PC-9 (cell line): ENCODE measurements around the gene AKR1B15.

Experiments used
- EZH2 ChIP-seq: fragments of 200-600 bp; sonication (generic); IDR thresholded peaks from 2 replicates; pipeline ENCODE4 v1.8.0; 2017; ENCODE audit warnings: antibody characterized with exemption, low read depth
- TF ChIP-seq, protein P1 (sequence below): fragments of 200-600 bp; sonication (generic); conservative IDR thresholded peaks from 2 replicates; pipeline ENCODE4 v1.6.1; 2017; ENCODE audit warnings: mixed run types, antibody characterized with exemption, mild to moderate bottlenecking, moderate library complexity

DNA sequence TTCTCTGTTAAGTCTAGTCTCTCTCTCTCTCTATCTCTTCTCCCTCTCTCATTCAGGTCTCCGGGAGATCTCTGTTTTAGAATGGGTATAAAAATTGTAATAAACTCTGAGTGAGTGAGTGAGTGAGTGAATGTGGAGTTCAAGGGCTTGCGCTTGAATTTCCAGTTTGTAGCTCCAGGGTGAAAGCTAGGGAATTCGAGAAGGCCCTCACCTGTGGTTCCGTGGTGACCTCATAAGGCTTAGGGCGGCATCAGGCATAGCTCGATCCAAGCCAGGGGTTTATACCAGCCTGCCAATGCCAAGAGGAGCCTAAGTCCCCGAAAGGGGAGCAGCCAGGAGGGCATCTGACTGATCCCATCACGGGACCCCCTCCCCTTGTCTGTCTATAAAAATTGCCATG is 456 bp downstream of the AKR1B15 start:
- TF ChIP-seq, protein P1, sequence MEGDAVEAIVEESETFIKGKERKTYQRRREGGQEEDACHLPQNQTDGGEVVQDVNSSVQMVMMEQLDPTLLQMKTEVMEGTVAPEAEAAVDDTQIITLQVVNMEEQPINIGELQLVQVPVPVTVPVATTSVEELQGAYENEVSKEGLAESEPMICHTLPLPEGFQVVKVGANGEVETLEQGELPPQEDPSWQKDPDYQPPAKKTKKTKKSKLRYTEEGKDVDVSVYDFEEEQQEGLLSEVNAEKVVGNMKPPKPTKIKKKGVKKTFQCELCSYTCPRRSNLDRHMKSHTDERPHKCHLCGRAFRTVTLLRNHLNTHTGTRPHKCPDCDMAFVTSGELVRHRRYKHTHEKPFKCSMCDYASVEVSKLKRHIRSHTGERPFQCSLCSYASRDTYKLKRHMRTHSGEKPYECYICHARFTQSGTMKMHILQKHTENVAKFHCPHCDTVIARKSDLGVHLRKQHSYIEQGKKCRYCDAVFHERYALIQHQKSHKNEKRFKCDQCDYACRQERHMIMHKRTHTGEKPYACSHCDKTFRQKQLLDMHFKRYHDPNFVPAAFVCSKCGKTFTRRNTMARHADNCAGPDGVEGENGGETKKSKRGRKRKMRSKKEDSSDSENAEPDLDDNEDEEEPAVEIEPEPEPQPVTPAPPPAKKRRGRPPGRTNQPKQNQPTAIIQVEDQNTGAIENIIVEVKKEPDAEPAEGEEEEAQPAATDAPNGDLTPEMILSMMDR: no peak
- TF ChIP-seq EZH2: no peak
